ENCODE data around the gene ZNF639. TPM values are rescaled to one million over a fixed set of nuclear protein-coding genes. Genes with fewer than 3 reads are reported as not detected.

ZNF639 gene
- total RNA-seq, 1 experiment from 2014 or later, result 44.1 TPM

DNA sequence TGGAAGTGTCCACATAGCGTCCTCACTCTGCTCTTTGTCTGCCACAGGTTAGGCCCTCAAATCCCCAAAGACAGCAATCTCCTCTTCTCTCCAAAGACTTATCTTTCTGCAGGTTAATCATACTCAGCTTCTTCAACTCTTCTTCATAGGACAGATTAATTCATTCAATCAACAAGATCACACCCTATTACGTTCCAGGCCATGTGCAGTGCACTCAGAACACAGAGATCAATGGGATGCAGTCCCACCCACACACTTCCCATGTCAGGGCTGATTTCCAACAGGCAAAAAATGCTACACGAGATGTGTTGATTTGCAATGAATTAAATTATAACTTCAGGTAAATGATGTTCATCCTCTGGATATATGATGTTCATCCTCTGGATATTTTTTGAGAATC lies 33.5 kb upstream of the ZNF639 start:
- H3K4ac ChIP-seq (ENCODE audit: low read depth, low read length), result no peak overlapping the region
- no peaks in the 10 kb centered on the region for H3K4me1 ChIP-seq (ENCODE audit: insufficient read depth, low read length)
- H3K79me2 ChIP-seq (ENCODE audit: insufficient read depth, low read length), result no peaks in the 10 kb centered on the region
- H3K18ac ChIP-seq (ENCODE audit: insufficient read length, low read depth, low read length), result no peak overlapping the region
- no peak overlapping the region for H2BK5ac ChIP-seq (ENCODE audit: insufficient read length, low read length)
- no peak overlapping the region for H2BK120ac ChIP-seq (ENCODE audit: low read depth, low read length, poor library complexity, severe bottlenecking)
- no peaks in the 10 kb centered on the region for H3K9me3 ChIP-seq (ENCODE audit: control insufficient read depth, low read depth, low read length)
- H3K23me2 ChIP-seq (ENCODE audit: insufficient read length, low read depth, low read length, poor library complexity, severe bottlenecking), result no peaks in the 10 kb centered on the region
- no peak overlapping the region for H4K5ac ChIP-seq (ENCODE audit: insufficient read length, low read depth, low read length)
- no peak overlapping the region for H3K4me3 Mint-ChIP-seq
- no peak overlapping the region for H3K27ac ChIP-seq (ENCODE audit: insufficient read length, low read depth, low read length)
- peaks cover 0 to 8% (median 3%) of the 10 kb centered on the region in 3 experiments; a peak in 3 of 7 replicates for H3K36me3 Mint-ChIP-seq (ENCODE audit: insufficient read depth in 1 of 3, low read depth in 3 of 3)
- no CpG with 5 or more reads among the region's 3 CpGs for WGBS (ENCODE audit: extremely low coverage, insufficient read length, low lambda C conversion rate)
- H3K27ac Mint-ChIP-seq, result no peak overlapping the region
- no peaks in the 10 kb centered on the region for H3K79me1 ChIP-seq (ENCODE audit: insufficient read depth, low read depth, low read length, poor library complexity, severe bottlenecking)
- H3K9ac ChIP-seq (ENCODE audit: extremely low read depth, insufficient read length, low read length), result no peak overlapping the region
- no peak overlapping the region for H2AK5ac ChIP-seq (ENCODE audit: insufficient read length, low read length)
- no peak overlapping the region for H4K91ac ChIP-seq (ENCODE audit: insufficient read length, low read depth, low read length)
- H3K56ac ChIP-seq (ENCODE audit: insufficient read length, low read depth, low read length), result no peak overlapping the region
- peaks cover 7 to 8% of the 10 kb centered on the region in 2 experiments; a peak in 4 of 5 replicates for H3K9me3 Mint-ChIP-seq
- no peak overlapping the region for H4K8ac ChIP-seq (replicated peaks; ENCODE audit: insufficient read length, low read depth, low read length)
- no peaks in the 10 kb centered on the region for H3K27me3 Mint-ChIP-seq (ENCODE audit: low read depth)
- TF ChIP-seq, protein P1, sequence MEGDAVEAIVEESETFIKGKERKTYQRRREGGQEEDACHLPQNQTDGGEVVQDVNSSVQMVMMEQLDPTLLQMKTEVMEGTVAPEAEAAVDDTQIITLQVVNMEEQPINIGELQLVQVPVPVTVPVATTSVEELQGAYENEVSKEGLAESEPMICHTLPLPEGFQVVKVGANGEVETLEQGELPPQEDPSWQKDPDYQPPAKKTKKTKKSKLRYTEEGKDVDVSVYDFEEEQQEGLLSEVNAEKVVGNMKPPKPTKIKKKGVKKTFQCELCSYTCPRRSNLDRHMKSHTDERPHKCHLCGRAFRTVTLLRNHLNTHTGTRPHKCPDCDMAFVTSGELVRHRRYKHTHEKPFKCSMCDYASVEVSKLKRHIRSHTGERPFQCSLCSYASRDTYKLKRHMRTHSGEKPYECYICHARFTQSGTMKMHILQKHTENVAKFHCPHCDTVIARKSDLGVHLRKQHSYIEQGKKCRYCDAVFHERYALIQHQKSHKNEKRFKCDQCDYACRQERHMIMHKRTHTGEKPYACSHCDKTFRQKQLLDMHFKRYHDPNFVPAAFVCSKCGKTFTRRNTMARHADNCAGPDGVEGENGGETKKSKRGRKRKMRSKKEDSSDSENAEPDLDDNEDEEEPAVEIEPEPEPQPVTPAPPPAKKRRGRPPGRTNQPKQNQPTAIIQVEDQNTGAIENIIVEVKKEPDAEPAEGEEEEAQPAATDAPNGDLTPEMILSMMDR (conservative IDR thresholded peaks at IDR 0.05), result no peak
- H2BK20ac ChIP-seq (ENCODE audit: low read depth, low read length, poor library complexity, severe bottlenecking), result no peak overlapping the region
- no peak overlapping the region for H2BK15ac ChIP-seq (ENCODE audit: low read depth, low read length)
- H3T11ph ChIP-seq (ENCODE audit: low read length), result no peak overlapping the region
- H3K23ac ChIP-seq (ENCODE audit: insufficient read length, low read depth, low read length), result no peak overlapping the region
- no peak overlapping the region for H2BK12ac ChIP-seq (ENCODE audit: insufficient read length, low read depth, low read length)
- H4K20me1 ChIP-seq (ENCODE audit: control insufficient read depth, insufficient read depth, insufficient read length), result no peaks in the 10 kb centered on the region
- no peak overlapping the region for H3K4me2 ChIP-seq (ENCODE audit: insufficient read depth, insufficient read length, low read length)
- no peak overlapping the region for H2AFZ ChIP-seq (ENCODE audit: low read length)
- peaks cover 0 to 3% of the 10 kb centered on the region in 2 experiments; a peak in 1 of 4 replicates for H3K4me1 Mint-ChIP-seq
- H3K27me3 ChIP-seq (ENCODE audit: insufficient read depth, low read length), result no peaks in the 10 kb centered on the region
- no peak for DNase-seq
- no peak overlapping the region for H3K14ac ChIP-seq (ENCODE audit: insufficient read depth, low read length)
